H1 (cell line): ENCODE data around the gene ZNF283. TPM values are rescaled to one million over a fixed set of nuclear protein-coding genes. Genes with fewer than 3 reads are reported as not detected.

Experiments used
- BACH1 ChIP-seq: IDR thresholded peaks from 2 replicates; pipeline ENCODE4 v1.6.1; 2012; ENCODE audit warnings: low read length, improper control_type of control experiment
- CHD1 ChIP-seq: IDR thresholded peaks from 2 replicates; pipeline ENCODE4 v1.6.1; 2012; ENCODE audit warnings: low read depth, low read length, improper control_type of control experiment
- GABPA ChIP-seq: IDR thresholded peaks from 2 replicates; pipeline ENCODE4 v1.6.1; 2011; ENCODE audit warnings: mild to moderate bottlenecking, low read length, moderate library complexity, borderline replicate concordance; ENCODE audit not compliant: insufficient read depth
- KDM1A ChIP-seq: fragments of 200-600, 300-600 bp; sonication (generic); IDR thresholded peaks from 2 replicates; pipeline ENCODE4 v1.7.1; 2016; ENCODE audit warnings: mild to moderate bottlenecking, low read length, borderline replicate concordance
- POLR2A ChIP-seq, 2 experiments: IDR thresholded peaks; 1 replicate in 1 of 2; 2 replicates in 1 of 2; pipeline ENCODE4 v1.6.1; 2011; ENCODE audit warnings: low read depth in 2 of 2, low read length in 2 of 2, mild to moderate bottlenecking in 2 of 2; ENCODE audit errors: control extremely low read depth in 1 of 2
- POLR2AphosphoS5 ChIP-seq: IDR thresholded peaks from 2 replicates; pipeline ENCODE4 v1.6.1; 2011; ENCODE audit warnings: low read depth, low read length
- RNF2 ChIP-seq: fragments of 200-900, 300-1000 bp; sonication (generic); IDR thresholded peaks from 2 replicates; pipeline ENCODE4 v1.7.1; 2016; ENCODE audit warnings: borderline replicate concordance, low read depth, mild to moderate bottlenecking, antibody characterized with exemption, low read length; ENCODE audit not compliant: poor library complexity, severe bottlenecking; ENCODE audit errors: missing control alignments
- SIN3A ChIP-seq, 2 experiments: IDR thresholded peaks in 1 of 2; conservative IDR thresholded peaks in 1 of 2; 2 replicates each; pipeline ENCODE4 v1.6.1; 2011 to 2012; ENCODE audit warnings: low read length in 2 of 2, improper control_type of control experiment in 1 of 2, low read depth in 1 of 2, mild to moderate bottlenecking in 1 of 2
- SP1 ChIP-seq: IDR thresholded peaks from 2 replicates; pipeline ENCODE4 v1.6.1; 2011; ENCODE audit warnings: low read depth, low read length
- SP4 ChIP-seq: IDR thresholded peaks from 2 replicates; pipeline ENCODE4 v1.6.1; 2012; ENCODE audit warnings: low read length, inconsistent platforms
- TAF1 ChIP-seq: IDR thresholded peaks from 2 replicates; pipeline ENCODE4 v1.6.1; 2011; ENCODE audit warnings: mild to moderate bottlenecking, low read depth, low read length
- TAF7 ChIP-seq: optimal IDR thresholded peaks from 2 replicates; pipeline ENCODE3; 2011; ENCODE audit warnings: low read depth, mild to moderate bottlenecking, inconsistent platforms, low read length, moderate library complexity, borderline replicate concordance
- TBP ChIP-seq: IDR thresholded peaks from 2 replicates; pipeline ENCODE4 v1.6.1; 2011; ENCODE audit warnings: low read depth, low read length, improper control_type of control experiment
- TCF12 ChIP-seq: IDR thresholded peaks from 2 replicates; pipeline ENCODE4 v1.6.1; 2011; ENCODE audit warnings: low read depth, mild to moderate bottlenecking, low read length
- polyA plus RNA-seq, 7 experiments: library from polyadenylated mRNA; depleted of rRNA in 3 of 7; stranded (reverse) in 5 of 7; unstranded in 2 of 7; fragments of >200 nt in 5 of 7; fragments of 200-250 nt in 2 of 7; gene quantifications; 1 replicate in 5 of 7; 2 replicates in 1 of 7; 4 replicates in 1 of 7; pipeline versions ENCODE4 v1.2.1 to v1.2.3, GENCODE V29; 2011 to 2013; ENCODE audit warnings: missing spikeins in 2 of 7, mixed read lengths in 2 of 7
- total RNA-seq: library from RNA; stranded (reverse); fragmentation: NEBNext Ultra II Directional; extraction: Animal tissue kit (Norgen Biotek cat#: 25700); gene quantifications from 2 replicates; pipeline ENCODE4 v1.2.1, GENCODE V29; 2021
- TF ChIP-seq, protein P1 (sequence below): IDR thresholded peaks from 2 replicates; pipeline ENCODE4 v1.6.1; 2012; ENCODE audit warnings: inconsistent platforms
- TF ChIP-seq, protein P2 (sequence below): IDR thresholded peaks from 2 replicates; pipeline ENCODE4 v1.6.1; 2012; ENCODE audit warnings: inconsistent platforms

ZNF283 gene
- total and polyA plus RNA-seq, 2 of the 8 experiments (the other 6 are each of a cell fraction or from before 2014, with no cell fraction given): 1.1 to 4.3 TPM

DNA sequence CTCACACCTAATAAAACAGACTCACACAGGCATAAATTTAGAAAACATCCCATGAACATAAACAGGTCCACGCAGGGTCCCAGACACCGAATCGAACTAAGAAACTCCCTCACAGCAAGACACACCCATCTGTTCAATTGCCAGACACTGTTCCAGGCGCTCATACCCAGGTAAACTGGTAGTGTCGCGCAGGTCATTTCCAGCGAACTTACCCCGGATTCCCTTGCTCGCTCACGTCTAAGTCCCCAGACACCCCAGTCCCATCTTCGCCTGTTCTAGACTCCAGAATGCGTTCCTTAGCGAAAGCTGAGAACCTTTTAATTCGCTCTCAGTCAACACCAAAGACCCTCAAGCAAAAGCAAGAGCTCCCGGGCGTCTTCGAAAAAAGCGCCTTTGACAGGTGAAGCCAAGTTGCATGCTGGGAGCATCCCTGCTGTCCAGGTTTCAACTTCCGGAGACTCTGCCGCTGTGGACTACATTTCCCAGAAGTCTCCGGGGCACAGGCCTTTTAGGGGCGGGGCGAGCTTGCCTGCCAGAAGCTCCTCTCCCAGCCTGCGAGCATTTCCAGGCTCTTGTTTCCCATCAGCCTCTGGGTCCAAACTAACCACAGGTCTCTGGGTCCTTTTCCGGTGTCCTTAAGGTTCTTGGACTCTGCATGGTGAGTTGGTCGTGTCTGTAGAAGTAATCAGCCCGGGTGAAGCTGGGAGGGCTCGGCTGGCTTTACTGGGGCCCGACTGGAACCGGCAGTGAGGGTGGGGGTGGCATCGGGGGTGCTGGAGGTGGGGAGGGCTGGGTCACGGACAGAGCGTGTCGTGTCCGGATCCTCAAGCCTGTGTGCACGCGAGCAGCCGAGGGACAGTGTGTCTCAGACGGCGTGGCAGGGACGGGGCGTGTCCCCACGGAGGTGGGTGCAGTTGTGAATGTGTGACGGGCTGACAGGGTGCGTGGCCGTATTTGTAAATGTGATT, at the start of gene ZNF283 (continued):
- peak in 1 of 2 experiments; percentile 77; a peak in 1 of 4 replicates for TF ChIP-seq SIN3A (conservative IDR thresholded peaks at IDR 0.05 in 1 of 2, IDR thresholded peaks at IDR 0.05 in 1 of 2; ENCODE audit: low read depth in 1 of 2, low read length in 2 of 2)
- peak; percentile 22; the same call in 1 of the 2 replicates for TF ChIP-seq POLR2AphosphoS5
- peak; percentile 68; the same call in 1 of the 2 replicates for TF ChIP-seq SP1
- 0 out of 2 replicates have a peak, but pooled peaks have one; percentile 8 for TF ChIP-seq TCF12
- no peak for TF ChIP-seq CHD1
- peak; percentile 82; the same call in 1 of the 2 replicates for TF ChIP-seq GABPA
- peak; percentile 44 for TF ChIP-seq RNF2
- peak in 1 of 2 experiments; percentile 52; a peak in 1 of 3 replicates for TF ChIP-seq POLR2A (IDR thresholded peaks at IDR 0.05; ENCODE audit: control extremely low read depth in 1 of 2, low read depth in 2 of 2, low read length in 2 of 2)
- TF ChIP-seq TAF1: peak; percentile 67
- no peak for TF ChIP-seq KDM1A
- TF ChIP-seq TBP: peak; percentile 45; the same call in 1 of the 2 replicates
- TF ChIP-seq, protein P1, sequence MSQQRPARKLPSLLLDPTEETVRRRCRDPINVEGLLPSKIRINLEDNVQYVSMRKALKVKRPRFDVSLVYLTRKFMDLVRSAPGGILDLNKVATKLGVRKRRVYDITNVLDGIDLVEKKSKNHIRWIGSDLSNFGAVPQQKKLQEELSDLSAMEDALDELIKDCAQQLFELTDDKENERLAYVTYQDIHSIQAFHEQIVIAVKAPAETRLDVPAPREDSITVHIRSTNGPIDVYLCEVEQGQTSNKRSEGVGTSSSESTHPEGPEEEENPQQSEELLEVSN: peak; percentile 81
- TF ChIP-seq SP4: no peak
- TF ChIP-seq TAF7: peak; percentile 53
- TF ChIP-seq BACH1: no peak
- TF ChIP-seq, protein P2, sequence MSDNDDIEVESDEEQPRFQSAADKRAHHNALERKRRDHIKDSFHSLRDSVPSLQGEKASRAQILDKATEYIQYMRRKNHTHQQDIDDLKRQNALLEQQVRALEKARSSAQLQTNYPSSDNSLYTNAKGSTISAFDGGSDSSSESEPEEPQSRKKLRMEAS: peak; percentile 67; the same call in 1 of the 2 replicates
